A549 (cell line): ENCODE measurements around the gene DIS3L2. TPM values are rescaled to one million over a fixed set of nuclear protein-coding genes. Genes with fewer than 3 reads are reported as not detected.
"Not testable (repeated sequence)": the region's sequence is repeated elsewhere in the genome, so short reads cannot be mapped to it uniquely, and the experiment has no call there.

Experiments used
- ATAC-seq, 2 experiments: fragments of 200-7000 bp in 1 of 2; fragments of >200 bp in 1 of 2; cut with Nextera tagmentation in 1 of 2; cut with Tn5 transposase in 1 of 2; 3 replicates each; pipeline versions ENCODE4 v1.8.0 to v1.9.1; 2018 to 2020; ENCODE audit warnings: mild to moderate bottlenecking in 1 of 2, moderate library complexity in 1 of 2
- CTCF ChIA-PET: fragments of 300-600 bp; sonication (Branson Sonifier 250); formaldehyde crosslinking; extraction: SDS; loops from one replicate; lab custom pipeline; 2021; ENCODE audit warnings: antibody characterized with exemption, inconsistent platforms; lab: Yijun Ruan, JAX
- POLR2A ChIA-PET: fragments of 350-600 bp; formaldehyde crosslinking; extraction: SDS; loops from one replicate; lab custom pipeline; 2021; ENCODE audit warnings: antibody characterized with exemption, inconsistent platforms; lab: Yijun Ruan, JAX
- DNase-seq, 2 experiments: peaks; one replicate each; pipeline versions ENCODE4 v3.0.0 to v3.0.0-alpha.2; 2011 to 2016; ENCODE audit warnings: low read depth in 1 of 2, low spot score in 1 of 2
- FAIRE-seq: peaks from 2 replicates; lab custom pipeline; 2011; peaks lifted over from hg19 to GRCh38; lab: Jason Lieb, UNC
- H3K27ac ChIP-seq, 2 experiments: fragments of >200 bp; sonication (Bioruptor Twin); formaldehyde crosslinking; 3 replicates each; pipeline ENCODE4 v1.5.1; 2016 to 2017
- H3K4me1 ChIP-seq: fragments of >200 bp; sonication (Bioruptor Twin); formaldehyde crosslinking; 3 replicates; pipeline ENCODE4 v1.6.1; 2016
- H3K4me2 ChIP-seq: fragments of >200 bp; sonication (Bioruptor Twin); formaldehyde crosslinking; 3 replicates; pipeline ENCODE4 v1.6.1; 2016
- H3K4me3 ChIP-seq: fragments of >200 bp; sonication (Bioruptor Twin); formaldehyde crosslinking; 3 replicates; pipeline ENCODE4 v1.5.1; 2016
- H3K9me3 ChIP-seq: fragments of >200 bp; sonication (Bioruptor Twin); formaldehyde crosslinking; 3 replicates; pipeline ENCODE4 v1.6.1; 2016
- BHLHE40 ChIP-seq: IDR thresholded peaks from 2 replicates; pipeline ENCODE4 v1.6.1; 2012; ENCODE audit warnings: low read depth, low read length, inconsistent platforms
- CBX2 ChIP-seq: fragments of 200-600 bp; sonication (generic); IDR thresholded peaks from 2 replicates; pipeline ENCODE4 v1.6.1; 2016; ENCODE audit warnings: low read depth, mild to moderate bottlenecking, borderline replicate concordance
- CEBPB ChIP-seq, 2 experiments: fragments of >200 bp in 1 of 2; sonication (Bioruptor Twin) in 1 of 2; formaldehyde crosslinking in 1 of 2; IDR thresholded peaks; 2 replicates each; pipeline ENCODE4 v1.6.1; 2012 to 2016
- CHD4 ChIP-seq: fragments of 200-600 bp; sonication (generic); IDR thresholded peaks from 2 replicates; pipeline ENCODE4 v1.6.1; 2016; ENCODE audit warnings: antibody characterized with exemption, mild to moderate bottlenecking, borderline replicate concordance
- EP300 ChIP-seq, 2 experiments: fragments of >200 bp; sonication (Bioruptor Twin); formaldehyde crosslinking; IDR thresholded peaks; 2 replicates in 1 of 2; 3 replicates in 1 of 2; pipeline ENCODE4 v1.6.1; 2016 to 2017
- FOSL2 ChIP-seq, 2 experiments: fragments of 450-650 bp in 1 of 2; fragments of >200 bp in 1 of 2; sonication (Bioruptor Twin) in 1 of 2; formaldehyde crosslinking; IDR thresholded peaks; 2 replicates each; pipeline versions ENCODE4 v1.5.0 to v1.6.1; 2016 to 2020; ENCODE audit warnings: mild to moderate bottlenecking in 1 of 2, moderate library complexity in 1 of 2
- GATA3 ChIP-seq: IDR thresholded peaks from 2 replicates; pipeline ENCODE4 v1.6.1; 2012; ENCODE audit warnings: borderline replicate concordance
- HOXA7 ChIP-seq: fragments of 250-450 bp; sonication (Bioruptor Pico); IDR thresholded peaks from 2 replicates; pipeline ENCODE4 v1.5.0; 2020; ENCODE audit warnings: mild to moderate bottlenecking, moderate library complexity
- HOXB13 ChIP-seq: fragments of 250-450 bp; sonication (Bioruptor Pico); IDR thresholded peaks from 2 replicates; pipeline ENCODE4 v1.5.0; 2020; ENCODE audit warnings: low read depth, mild to moderate bottlenecking, moderate library complexity
- KDM5A ChIP-seq: fragments of 200-600 bp; sonication (generic); IDR thresholded peaks from 2 replicates; pipeline ENCODE4 v1.6.1; 2016; ENCODE audit warnings: antibody characterized with exemption, mild to moderate bottlenecking
- NFE2L2 ChIP-seq: fragments of 150-350 bp; conservative IDR thresholded peaks from 2 replicates; pipeline ENCODE4 v1.6.1; 2014; ENCODE audit warnings: low read length
- NPAS2 ChIP-seq: fragments of 250-450 bp; sonication (Bioruptor Pico); IDR thresholded peaks from 2 replicates; pipeline ENCODE4 v1.8.0; 2022; ENCODE audit warnings: mild to moderate bottlenecking, moderate library complexity, borderline replicate concordance
- PBX3 ChIP-seq: IDR thresholded peaks from 2 replicates; pipeline ENCODE4 v1.6.1; 2012
- POLR2A ChIP-seq: IDR thresholded peaks from 2 replicates; pipeline ENCODE4 v1.6.1; 2012; ENCODE audit warnings: mild to moderate bottlenecking, low read length
- POLR2AphosphoS2 ChIP-seq: conservative IDR thresholded peaks from 2 replicates; pipeline ENCODE4 v1.6.1; 2012; ENCODE audit warnings: low read length, improper control_type of control experiment, inconsistent platforms
- RCOR1 ChIP-seq: fragments of 150-350 bp; IDR thresholded peaks from 2 replicates; pipeline ENCODE4 v1.6.1; 2014; ENCODE audit warnings: antibody characterized with exemption, low read length, low read depth
- RFX5 ChIP-seq: fragments of 450-650 bp; IDR thresholded peaks from 2 replicates; pipeline ENCODE4 v1.7.1; 2014; ENCODE audit warnings: antibody characterized with exemption, mild to moderate bottlenecking, moderate library complexity
- RNF2 ChIP-seq: fragments of 200-600 bp; sonication (generic); IDR thresholded peaks from 2 replicates; pipeline ENCODE4 v1.6.1; 2016; ENCODE audit warnings: low read depth, mild to moderate bottlenecking, antibody characterized with exemption, moderate library complexity, borderline replicate concordance
- SREBF2 ChIP-seq: fragments of 450-650 bp; IDR thresholded peaks from 2 replicates; pipeline ENCODE4 v1.6.1; 2014; ENCODE audit warnings: mild to moderate bottlenecking, moderate library complexity
- TP53 ChIP-seq: fragments of 250-450 bp; sonication (Bioruptor Pico); IDR thresholded peaks from 2 replicates; pipeline ENCODE4 v1.5.0; 2021; ENCODE audit warnings: mild to moderate bottlenecking, moderate library complexity
- WGBS: methylation state at CpG from one replicate; pipeline ENCODE4 v1.1.6; 2017; ENCODE audit errors: missing lambda C conversion rate; 5-methylcytosine and 5-hydroxymethylcytosine counted together
- polyA plus RNA-seq, 4 experiments: library from polyadenylated mRNA; depleted of rRNA in 3 of 4; stranded (reverse); fragments of >200 nt; fragmentation: RNase III in 1 of 4; extraction: RNeasy Plus Mini Kit Qiagen cat#74134 plus additional on column Dnase treatment in 1 of 4; gene quantifications; 2 replicates in 3 of 4; 3 replicates in 1 of 4; pipeline ENCODE4 v1.2.3, GENCODE V29; 2011 to 2017
- TF ChIP-seq, protein P1 (sequence below): fragments of >200 bp; sonication (Bioruptor Twin); formaldehyde crosslinking; IDR thresholded peaks from 3 replicates; pipeline ENCODE4 v1.5.1; 2016
- TF ChIP-seq, protein P2 (sequence below): IDR thresholded peaks from 2 replicates; pipeline ENCODE4 v1.6.1; 2012; ENCODE audit warnings: low read depth, borderline replicate concordance
- TF ChIP-seq, protein P3 (sequence below): fragments of 250-450 bp; sonication (Bioruptor Pico); IDR thresholded peaks from 2 replicates; pipeline ENCODE4 v1.5.0; 2020; ENCODE audit warnings: low read depth, mild to moderate bottlenecking, moderate library complexity

DIS3L2 gene
- polyA plus RNA-seq, 2 of the 4 experiments (the other 2 are of a cell fraction), result 14.9 to 15.4 TPM

DNA sequence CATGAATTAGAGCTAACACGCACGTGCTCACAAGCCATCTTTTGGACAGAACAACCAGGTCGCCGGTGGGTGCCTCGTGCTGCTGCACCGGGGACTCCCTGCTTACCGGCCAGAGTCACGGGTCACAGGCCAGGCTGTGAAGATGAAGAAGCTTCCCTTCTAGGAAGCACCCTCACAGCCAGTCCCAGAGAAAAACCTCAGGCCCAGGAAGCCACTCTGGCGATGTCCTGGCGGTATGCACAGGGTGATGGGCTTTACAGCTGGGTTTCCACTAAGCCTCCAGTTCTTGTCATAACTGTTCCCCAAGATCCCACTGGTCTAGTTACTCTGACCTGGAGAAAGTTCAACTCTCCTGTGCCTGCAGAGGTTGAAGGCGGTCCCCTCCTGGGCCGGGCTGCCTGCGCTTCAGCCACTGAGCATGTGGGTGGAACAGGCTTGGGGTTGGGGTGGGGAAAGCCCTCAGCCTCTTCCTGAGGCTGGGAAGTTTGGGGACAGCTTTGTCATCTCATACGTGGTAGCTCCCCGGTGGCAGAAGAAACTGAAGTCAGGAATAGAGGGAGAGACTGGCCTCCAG lies 15.2 kb upstream of the DIS3L2 start:
- ChIA-PET POLR2A (no interaction called here), CTCF (interaction anchor here (0.6 to 1.0 kb wide), 2 partner anchors 342 to 380 kb away, joined by 3 to 4 read pairs; no protein-coding TSS in a partner anchor)
- peak; percentile 13 to 36; a peak in 3 of 6 replicates for ATAC-seq

GRCh38 chr2:231947112-231947511 lies 14.4 kb upstream of the DIS3L2 start:
- H3K9me3 ChIP-seq, H3K4me2 ChIP-seq, FAIRE-seq, ATAC-seq, DNase-seq, H3K27ac ChIP-seq, CTCF ChIA-PET, H3K4me3 ChIP-seq, H3K4me1 ChIP-seq, POLR2A ChIA-PET: not testable (repeated sequence)
- WGBS, result 62% methylated on average over 11 of the region's 11 CpGs

More for the DNA sequence above, 15.2 kb upstream of the DIS3L2 start:
- FAIRE-seq, result no peak
- Histone ChIP-seq H3K4me3 (no peak overlapping the region), H3K9me3 (peaks cover 3% of the 10 kb centered on the region; the same call in 1 of the 3 replicates)
- WGBS, result 83% methylated on average over 12 of the region's 15 CpGs
- TF ChIP-seq, protein P1, sequence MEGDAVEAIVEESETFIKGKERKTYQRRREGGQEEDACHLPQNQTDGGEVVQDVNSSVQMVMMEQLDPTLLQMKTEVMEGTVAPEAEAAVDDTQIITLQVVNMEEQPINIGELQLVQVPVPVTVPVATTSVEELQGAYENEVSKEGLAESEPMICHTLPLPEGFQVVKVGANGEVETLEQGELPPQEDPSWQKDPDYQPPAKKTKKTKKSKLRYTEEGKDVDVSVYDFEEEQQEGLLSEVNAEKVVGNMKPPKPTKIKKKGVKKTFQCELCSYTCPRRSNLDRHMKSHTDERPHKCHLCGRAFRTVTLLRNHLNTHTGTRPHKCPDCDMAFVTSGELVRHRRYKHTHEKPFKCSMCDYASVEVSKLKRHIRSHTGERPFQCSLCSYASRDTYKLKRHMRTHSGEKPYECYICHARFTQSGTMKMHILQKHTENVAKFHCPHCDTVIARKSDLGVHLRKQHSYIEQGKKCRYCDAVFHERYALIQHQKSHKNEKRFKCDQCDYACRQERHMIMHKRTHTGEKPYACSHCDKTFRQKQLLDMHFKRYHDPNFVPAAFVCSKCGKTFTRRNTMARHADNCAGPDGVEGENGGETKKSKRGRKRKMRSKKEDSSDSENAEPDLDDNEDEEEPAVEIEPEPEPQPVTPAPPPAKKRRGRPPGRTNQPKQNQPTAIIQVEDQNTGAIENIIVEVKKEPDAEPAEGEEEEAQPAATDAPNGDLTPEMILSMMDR, result no peak
- TF ChIP-seq HOXA7 (CRISPR knock-in tag), result no peak
- TF ChIP-seq NFE2L2, result no peak
- TF ChIP-seq POLR2A, result no peak
- TF ChIP-seq HOXB13 (CRISPR knock-in tag), result no peak
- no peak for TF ChIP-seq POLR2AphosphoS2
- no peak for TF ChIP-seq CBX2
- no peak for TF ChIP-seq EP300 (IDR thresholded peaks at IDR 0.05)
- TF ChIP-seq FOSL2 (IDR thresholded peaks at IDR 0.05), result no peak
- no peak for TF ChIP-seq FOSL2 (CRISPR knock-in tag; IDR thresholded peaks at IDR 0.05)
- no peak for TF ChIP-seq RNF2
- TF ChIP-seq SREBF2, result no peak
- no peak for TF ChIP-seq CEBPB (IDR thresholded peaks at IDR 0.05)
- TF ChIP-seq GATA3, result no peak
- TF ChIP-seq KDM5A, result no peak
- TF ChIP-seq, all 56 proteins: peak for 0
- DNase-seq, result no peak
- Histone ChIP-seq H3K27ac (no peak overlapping the region), H3K4me2 (no peak overlapping the region), H3K4me1 (no peaks in the 10 kb centered on the region)

GRCh38 chr2:231947694-231948093 lies 13.8 kb upstream of the DIS3L2 start:
- CTCF ChIA-PET, result no interaction called here
- Histone ChIP-seq H3K4me3 (no peak overlapping the region), H3K4me1 (no peaks in the 10 kb centered on the region)
- no peak for TF ChIP-seq FOSL2 (IDR thresholded peaks at IDR 0.05)
- TF ChIP-seq FOSL2 (CRISPR knock-in tag; IDR thresholded peaks at IDR 0.05), result no peak
- TF ChIP-seq, all 56 proteins: peak for 0
- WGBS, result 76% methylated on average over 7 of the region's 7 CpGs
- ATAC-seq (no peak), FAIRE-seq (no peak), DNase-seq (no peak)
- POLR2A ChIA-PET, result no interaction called here
- Histone ChIP-seq H3K27ac (no peak overlapping the region), H3K4me2 (no peak overlapping the region), H3K9me3 (peaks cover 8% of the 10 kb centered on the region; the same call in 1 of the 3 replicates)

DNA sequence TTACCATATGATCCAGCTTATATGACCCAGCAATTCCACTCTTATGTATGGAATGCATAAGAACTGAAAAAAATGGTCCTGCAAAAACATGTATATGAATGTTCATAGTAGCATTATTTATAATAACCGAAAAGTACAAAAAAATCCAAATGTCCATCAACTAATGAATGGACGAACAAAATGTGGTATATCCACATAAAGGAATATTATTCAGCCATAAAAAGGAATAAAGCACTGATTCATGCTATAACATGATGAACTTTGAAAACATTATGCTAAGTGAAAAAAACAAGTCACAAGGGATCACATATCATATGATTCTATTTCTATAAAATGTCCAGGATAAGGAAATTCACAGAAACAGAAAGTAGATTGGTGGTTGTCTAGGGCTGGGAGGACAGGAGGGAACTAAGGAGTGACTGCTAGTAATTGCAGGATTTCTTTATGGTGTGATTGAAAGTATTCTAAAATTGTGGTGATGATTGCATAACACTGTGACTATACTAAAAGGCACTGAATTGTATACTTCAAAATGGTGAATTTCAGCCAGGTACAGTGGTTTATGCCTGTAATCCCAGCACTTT lies 10.0 kb upstream of the DIS3L2 start:
- no peak overlapping the region for H3K27ac ChIP-seq
- ChIA-PET POLR2A (no interaction called here), CTCF (no interaction called here)
- H3K9me3 ChIP-seq, result peaks cover 8% of the 10 kb centered on the region; the same call in 1 of the 3 replicates
- no peak overlapping the region for H3K4me2 ChIP-seq
- FAIRE-seq (no peak), ATAC-seq (no peak), DNase-seq (no peak)
- no peak overlapping the region for H3K4me3 ChIP-seq
- WGBS, result 62% methylated on average over 2 of the region's 2 CpGs
- no peaks in the 10 kb centered on the region for H3K4me1 ChIP-seq
- no peak for TF ChIP-seq GATA3
- TF ChIP-seq PBX3, result no peak
- TF ChIP-seq, protein P2, sequence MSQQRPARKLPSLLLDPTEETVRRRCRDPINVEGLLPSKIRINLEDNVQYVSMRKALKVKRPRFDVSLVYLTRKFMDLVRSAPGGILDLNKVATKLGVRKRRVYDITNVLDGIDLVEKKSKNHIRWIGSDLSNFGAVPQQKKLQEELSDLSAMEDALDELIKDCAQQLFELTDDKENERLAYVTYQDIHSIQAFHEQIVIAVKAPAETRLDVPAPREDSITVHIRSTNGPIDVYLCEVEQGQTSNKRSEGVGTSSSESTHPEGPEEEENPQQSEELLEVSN, result no peak
- TF ChIP-seq RFX5, result no peak
- TF ChIP-seq BHLHE40, result no peak
- TF ChIP-seq TP53 (CRISPR knock-in tag), result no peak
- no peak for TF ChIP-seq CHD4
- TF ChIP-seq KDM5A, result no peak
- TF ChIP-seq, protein P1, result no peak
- no peak for TF ChIP-seq NPAS2 (CRISPR knock-in tag)
- TF ChIP-seq, protein P3, sequence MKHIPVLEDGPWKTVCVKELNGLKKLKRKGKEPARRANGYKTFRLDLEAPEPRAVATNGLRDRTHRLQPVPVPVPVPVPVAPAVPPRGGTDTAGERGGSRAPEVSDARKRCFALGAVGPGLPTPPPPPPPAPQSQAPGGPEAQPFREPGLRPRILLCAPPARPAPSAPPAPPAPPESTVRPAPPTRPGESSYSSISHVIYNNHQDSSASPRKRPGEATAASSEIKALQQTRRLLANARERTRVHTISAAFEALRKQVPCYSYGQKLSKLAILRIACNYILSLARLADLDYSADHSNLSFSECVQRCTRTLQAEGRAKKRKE, result no peak
- TF ChIP-seq RCOR1, result no peak
